Fibroblast of skin of right biceps (primary cell): Measurements from ENCODE around the gene PDCD7.
"Not testable (repeated sequence)": the region's sequence is repeated elsewhere in the genome, so short reads cannot be mapped to it uniquely, and the experiment has no call there.

Source experiments
- DNase-seq: peaks from one replicate; pipeline ENCODE4 v3.0.0-alpha.2; 2013

Gene PDCD7

GRCh38 chr15:65088643-65089021, 45.0 kb downstream of the PDCD7 start:
- DNase-seq, result no peak

DNA sequence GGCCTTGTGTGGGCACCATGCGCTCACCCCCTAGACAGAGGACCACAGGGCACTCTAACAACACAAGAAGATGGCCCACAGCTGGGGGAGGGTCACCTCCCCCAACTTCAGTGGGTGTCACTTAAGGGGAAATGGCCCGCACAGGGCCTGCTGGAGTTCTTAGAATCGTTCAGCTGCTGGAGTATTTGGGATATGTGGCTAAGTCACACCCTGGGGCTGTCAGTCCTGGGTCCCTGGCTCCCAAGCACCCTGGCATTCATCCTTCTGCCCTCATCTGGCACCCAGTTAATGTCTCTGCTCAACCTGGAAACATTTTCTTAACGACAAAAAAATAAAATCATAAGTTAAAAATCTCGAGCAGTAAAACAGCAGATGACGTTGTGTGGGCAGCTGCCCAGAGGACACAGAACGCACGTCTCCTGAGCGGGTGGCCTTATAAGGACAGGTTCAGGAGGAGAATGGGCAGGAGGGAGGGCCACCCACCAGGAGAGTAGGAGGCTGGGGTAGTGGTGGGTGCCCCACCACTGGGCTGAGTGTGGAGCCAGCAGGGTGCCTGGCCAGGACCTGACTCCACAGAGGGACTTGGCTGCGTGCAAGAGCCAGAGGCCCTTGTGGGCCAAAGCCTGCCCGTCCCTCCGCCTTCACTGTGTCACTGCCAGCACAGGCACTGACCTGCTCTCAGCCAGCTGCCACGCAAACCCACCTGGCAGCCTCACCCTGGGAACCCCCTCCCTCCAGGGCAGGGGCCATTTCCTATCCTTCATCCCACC, 45.5 kb downstream of the PDCD7 start:
- no peak for DNase-seq

DNA sequence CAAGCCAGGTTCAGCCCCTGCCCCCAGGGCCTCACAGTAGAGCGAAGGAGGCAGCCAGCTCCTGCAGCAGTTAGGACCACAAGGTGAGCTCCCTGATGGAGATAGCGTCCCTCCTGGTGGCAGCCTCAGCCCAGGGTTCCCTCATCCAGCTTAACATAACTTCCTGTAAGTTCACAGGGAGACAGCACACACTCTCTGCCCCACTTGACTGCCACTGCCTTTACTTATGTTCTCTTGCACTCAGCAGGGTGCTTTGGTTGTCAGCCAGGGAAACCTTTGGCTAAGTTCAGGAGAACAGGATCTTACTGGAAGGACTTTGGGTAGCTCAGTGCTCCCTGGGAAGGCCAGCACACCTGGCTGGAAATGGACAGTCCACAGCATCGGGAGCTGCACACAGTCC, 46.2 kb downstream of the PDCD7 start:
- no peak for DNase-seq

DNA sequence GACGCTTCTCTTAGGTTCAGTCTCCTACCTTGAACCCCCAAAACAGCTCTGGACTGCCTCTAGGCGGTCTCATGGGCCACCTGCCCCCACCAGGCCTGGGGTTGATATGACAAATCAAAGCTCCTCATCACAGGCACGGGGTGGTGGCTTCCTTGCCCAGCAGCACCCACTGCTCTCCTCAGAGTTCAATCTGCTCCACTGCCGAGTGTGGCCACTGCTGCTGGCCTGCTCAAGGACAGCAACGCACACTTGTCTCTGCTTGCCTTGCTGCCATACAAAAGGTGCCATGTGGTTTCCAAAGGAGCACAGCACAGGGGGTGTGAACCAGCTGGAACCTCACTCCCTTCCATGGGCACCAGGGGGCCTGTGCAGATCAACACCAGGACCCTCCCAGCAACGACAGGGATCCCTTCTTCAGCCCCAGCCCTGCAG, 46.9 kb downstream of the PDCD7 start:
- DNase-seq, result no peak

DNA sequence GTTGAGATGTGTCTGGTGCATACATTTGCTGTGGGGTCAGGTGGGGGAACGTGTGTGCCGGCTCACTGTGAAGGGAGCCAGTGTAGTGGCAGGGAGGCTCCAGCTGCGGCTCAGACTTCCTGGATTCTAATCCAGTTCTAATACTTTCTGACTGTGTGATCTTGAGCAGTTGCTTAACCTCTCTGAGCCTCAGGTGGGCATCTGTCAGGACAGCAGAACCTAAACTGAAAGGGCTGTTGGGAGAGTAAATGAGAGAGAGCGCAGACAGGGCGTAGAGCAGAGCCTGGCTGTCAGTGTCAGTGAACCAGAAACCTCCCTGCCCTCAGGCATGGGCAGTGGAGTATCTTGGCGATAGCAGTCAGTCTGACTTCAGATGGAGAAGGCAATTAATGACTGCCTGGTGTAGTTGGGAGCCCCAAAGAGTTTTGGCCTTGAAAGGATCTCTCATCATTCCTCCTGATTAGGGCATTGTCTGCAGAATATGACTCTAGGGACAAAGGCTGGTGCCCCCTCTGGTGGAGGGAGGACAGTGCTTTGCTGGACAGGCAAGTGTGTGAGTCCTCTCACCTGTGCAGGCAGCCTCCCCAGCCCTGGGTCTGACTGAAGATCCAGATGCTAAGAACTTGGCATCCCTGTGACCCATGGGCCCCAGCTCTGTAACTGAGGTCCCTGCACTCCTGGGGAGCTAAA, 47.5 kb downstream of the PDCD7 start:
- DNase-seq, result no peak

- no peak for DNase-seq
These were observed 48.3 kb downstream of the PDCD7 start for GRCh38 chr15:65085207-65085753.

DNA sequence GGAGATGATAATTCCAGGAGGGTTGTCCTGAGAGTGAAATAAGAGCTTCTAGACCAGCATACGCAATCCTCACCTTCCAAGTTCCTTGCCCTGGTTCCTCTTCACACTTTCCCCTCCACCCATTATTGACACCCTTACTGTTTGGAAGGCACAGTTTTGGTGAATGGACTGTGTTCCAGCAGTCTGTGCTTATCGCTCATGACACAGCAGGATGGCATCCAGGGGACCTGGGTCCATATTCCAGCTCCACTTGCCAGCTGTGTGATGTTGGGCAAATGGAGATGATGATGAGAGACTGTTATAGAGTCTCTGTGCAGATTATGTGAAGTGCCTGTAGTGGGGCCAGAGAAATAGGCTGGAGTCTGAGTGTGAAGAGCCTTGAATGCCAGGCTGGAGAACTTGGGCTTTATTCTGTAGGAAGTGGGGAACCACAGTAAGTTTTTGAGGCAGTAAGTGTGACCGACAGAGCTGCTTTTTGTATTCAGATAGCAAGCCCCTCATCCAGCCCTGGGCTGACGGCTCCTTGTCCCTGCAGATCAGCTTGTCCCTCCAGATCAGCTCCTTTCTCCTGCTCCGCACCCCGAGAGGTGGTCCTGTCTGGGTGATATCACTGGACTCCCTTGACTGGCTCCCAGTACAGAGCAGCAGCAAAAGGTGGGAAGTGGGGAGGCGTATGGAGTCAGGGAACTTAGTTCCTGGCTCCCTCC, 49.0 kb downstream of the PDCD7 start:
- DNase-seq, result no peak

DNA sequence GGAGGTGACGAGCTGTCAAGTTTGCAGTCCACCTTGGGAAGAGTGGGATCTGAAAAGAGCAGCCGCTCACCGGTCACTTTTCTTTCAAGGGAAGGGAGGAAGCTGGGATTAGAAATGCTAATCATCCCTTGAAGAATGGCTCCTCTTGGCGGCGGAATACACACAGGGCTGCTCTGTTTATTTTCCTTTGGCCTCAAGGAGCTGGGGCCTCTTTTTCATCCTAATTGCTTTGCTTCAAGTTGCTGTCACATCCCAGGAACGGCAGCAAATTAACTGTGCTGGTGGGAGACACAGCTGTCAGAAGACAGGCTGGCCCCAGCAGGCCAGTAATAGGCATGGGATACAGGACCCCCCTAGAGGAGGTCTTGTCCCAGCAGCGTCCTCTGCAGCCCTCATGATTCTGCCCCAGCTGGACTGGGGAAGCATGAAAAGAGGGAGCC, 50.3 kb downstream of the PDCD7 start:
- DNase-seq, result no peak

GRCh38 chr15:65082303-65082953, 51.2 kb downstream of the PDCD7 start:
- no peak for DNase-seq

GRCh38 chr15:65081758-65082157, 51.9 kb downstream of the PDCD7 start:
- no peak for DNase-seq

GRCh38 chr15:65081270-65081669, 52.3 kb downstream of the PDCD7 start:
- no peak for DNase-seq

GRCh38 chr15:65079580-65079979, 54.0 kb downstream of the PDCD7 start:
- DNase-seq, result no peak

GRCh38 chr15:65077981-65078352, 55.6 kb downstream of the PDCD7 start:
- DNase-seq, result peak; percentile 52

GRCh38 chr15:65077291-65077980, 56.2 kb downstream of the PDCD7 start:
- no peak for DNase-seq

DNA sequence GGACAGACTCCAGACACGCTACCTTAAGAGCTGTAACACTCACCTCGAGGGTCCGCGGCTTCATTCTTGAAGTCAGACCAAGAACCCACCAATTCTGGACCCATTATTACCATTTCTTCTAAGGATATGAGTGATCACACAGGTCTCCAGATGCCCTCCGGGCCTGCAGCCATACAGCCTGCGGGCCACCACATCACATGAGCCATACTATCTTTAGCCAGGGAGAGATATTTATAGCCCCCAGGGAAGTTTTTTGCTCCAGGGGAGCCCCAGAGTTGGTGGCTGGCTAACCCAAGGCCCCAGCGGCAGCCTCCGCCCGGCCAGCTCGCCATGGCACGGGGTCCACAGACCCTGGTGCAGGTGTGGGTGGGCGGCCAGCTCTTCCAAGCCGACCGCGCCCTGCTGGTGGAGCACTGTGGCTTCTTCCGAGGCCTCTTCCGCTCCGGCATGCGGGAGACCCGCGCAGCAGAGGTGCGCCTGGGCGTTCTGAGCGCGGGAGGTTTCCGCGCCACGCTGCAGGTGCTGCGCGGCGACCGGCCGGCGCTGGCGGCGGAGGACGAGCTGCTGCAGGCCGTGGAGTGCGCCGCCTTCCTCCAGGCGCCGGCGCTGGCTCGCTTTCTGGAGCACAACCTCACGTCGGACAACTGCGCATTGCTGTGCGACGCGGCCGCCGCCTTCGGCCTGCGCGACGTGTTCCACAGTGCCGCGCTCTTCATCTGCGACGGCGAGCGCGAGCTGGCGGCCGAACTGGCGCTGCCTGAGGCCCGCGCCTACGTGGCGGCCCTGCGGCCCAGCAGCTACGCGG, 56.9 kb downstream of the PDCD7 start, which contains the start of gene KBTBD13:
Gene KBTBD13, plus strand, starts transcription at position 261 of the 805 bp plus-strand sequence. Its CDS starts 70 bp downstream, at position 331.
- no peak for DNase-seq

DNA sequence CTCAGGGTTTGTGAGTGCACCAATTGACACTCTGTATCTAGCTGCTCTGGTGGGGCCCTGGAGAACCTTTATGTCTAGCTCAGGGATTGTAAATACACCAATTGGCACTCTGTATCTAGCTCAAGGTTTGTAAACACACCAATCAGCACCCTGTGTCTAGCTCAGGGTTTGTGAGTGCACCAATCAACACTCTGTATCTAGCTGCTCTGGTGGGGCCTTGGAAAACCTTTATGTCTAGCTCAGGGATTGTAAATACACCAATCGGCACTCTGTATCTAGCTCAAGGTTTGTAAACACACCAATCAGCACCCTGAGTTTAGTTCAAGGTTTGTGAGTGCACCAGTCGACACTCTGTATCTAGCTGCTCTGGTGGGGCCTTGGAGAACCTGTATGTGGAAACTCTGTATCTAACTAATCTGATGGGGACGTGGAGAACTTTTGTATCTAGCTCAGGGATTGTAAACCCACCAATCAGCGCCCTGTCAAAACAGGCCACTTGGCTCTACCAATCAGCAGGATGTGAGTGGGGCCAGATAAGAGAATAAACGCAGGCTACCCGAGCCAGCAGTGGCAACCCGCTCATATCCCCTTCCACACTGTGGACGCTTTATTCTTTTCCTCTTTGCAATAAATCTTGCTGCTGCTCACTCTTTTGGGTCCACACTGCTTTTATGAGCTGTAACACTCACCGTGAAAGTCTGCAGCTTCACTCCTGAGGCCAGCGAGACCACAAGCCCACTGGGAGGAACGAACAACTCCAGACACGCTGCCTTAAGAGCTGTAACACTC, 57.8 kb downstream of the PDCD7 start:
- not testable (repeated sequence) for DNase-seq

DNA sequence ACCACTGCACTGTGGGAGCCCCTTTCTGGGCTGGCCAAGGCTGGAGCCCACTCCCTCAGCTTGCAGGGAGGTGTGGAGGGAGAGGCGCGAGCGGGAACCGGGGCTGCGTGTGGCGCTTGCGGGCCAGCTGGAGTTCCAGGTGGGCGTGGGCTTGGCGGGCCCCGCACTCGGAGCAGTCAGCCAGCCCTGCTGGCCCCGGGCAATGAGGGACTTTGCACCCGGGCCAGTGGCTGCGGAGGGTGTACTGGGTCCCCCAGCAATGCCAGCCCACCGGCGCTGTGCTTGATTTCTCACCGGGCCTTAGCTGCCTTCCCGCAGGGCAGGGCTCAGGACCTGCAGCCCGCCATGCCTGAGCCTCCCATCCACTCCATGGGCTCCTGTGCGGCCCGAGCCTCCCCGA, 58.7 kb downstream of the PDCD7 start:
- not testable (repeated sequence) for DNase-seq

DNA sequence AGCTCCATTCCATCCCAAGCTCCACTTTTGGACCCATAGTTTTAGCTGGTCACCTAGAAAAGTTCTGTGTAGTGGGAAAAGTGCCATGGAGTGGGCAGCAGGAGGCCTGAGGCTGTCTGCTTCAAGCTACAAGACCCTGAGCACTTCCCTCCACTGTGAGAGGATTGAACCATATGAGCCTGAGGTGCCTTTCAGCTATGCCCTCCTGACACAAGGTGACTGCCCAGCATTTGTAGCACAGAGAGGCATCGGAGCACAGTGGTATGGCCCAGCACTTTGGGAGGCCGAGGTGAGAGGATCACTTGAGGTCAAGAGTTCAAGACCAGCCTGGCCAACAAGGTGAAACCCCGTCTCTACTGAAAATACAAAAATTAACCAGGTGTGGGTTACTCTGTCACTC, 61.0 kb downstream of the PDCD7 start:
- DNase-seq, result no peak

DNA sequence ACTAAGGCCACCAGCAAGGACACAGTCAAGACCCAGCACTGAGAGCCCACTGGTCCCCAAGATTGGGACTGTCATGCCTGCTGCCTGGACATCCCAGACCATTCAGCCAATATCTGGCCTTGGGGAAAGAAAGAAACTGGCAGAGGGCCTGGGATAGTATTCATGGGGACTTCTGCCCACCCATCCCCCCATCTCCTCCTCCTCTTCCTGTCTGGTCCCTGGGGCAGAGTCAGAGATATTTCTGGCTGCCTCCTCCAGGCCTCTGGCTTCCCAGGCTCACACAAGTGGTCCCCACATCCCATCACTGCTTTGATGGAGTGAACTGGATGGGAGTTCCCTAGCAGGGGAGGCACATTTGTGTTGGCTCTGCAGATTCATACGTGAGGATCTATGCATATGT, 61.6 kb downstream of the PDCD7 start:
- DNase-seq, result peak; percentile 60

DNA sequence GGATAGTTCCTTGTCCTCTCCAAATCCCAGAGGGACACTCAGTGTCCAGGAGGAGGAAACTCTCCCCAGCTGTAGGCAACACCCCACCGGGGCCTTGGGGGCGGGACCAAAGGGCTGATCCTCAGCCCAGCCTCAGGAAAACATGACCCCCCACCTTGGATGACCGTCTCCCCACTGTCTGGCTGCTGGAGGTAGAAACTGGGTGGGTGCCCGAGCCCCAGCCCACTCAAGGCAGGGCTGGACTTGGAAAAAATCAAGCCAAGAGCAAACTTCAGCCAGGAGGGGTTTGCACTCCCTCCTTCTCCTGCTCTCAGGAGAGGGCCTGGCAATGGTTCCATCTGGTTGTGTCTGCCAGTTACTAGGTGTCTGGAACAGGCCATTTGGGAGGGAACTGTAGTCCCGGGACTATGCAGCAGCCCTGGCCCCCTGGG, 62.2 kb downstream of the PDCD7 start:
- no peak for DNase-seq
